GM12878 (cell line): ENCODE data around the gene GOLGA6L26. TPM values are rescaled to one million over a fixed set of nuclear protein-coding genes. Genes with fewer than 3 reads are reported as not detected.
"Not testable (repeated sequence)": the region's sequence is repeated elsewhere in the genome, so short reads cannot be mapped to it uniquely, and the experiment has no call there.

Experiments used
- ATAC-seq: fragments of 200-7000 bp; cut with Tn5 transposase; 3 replicates; pipeline ENCODE4 v1.9.1; 2020; ENCODE audit warnings: mild to moderate bottlenecking, moderate library complexity
- BruUV-seq: library from RNA; stranded (reverse); fragments of 400-500 nt; replicated peaks from 2 replicates; lab custom pipeline; 2021; lab: Mats Ljungman, UMichigan
- CTCF ChIA-PET: fragments of 300-600 bp; sonication (Branson Sonifier 250); formaldehyde crosslinking; extraction: SDS; loops from one replicate; lab custom pipeline; 2021; ENCODE audit warnings: inconsistent platforms; lab: Yijun Ruan, JAX
- POLR2A ChIA-PET: fragments of 350-600 bp; formaldehyde crosslinking; extraction: SDS; loops from one replicate; lab custom pipeline; 2021; ENCODE audit warnings: inconsistent platforms; lab: Charles Lee
- RAD21 ChIA-PET: fragments of 300-600 bp; sonication (Branson Sonifier 250); formaldehyde crosslinking; loops from one replicate; lab custom pipeline; 2023; ENCODE audit warnings: antibody characterized with exemption; ENCODE audit not compliant: unreplicated experiment; lab: Charles Lee
- SMC1A ChIA-PET: fragments of 300-600 bp; sonication (Branson Sonifier 250); formaldehyde crosslinking; loops from one replicate; lab custom pipeline; 2023; ENCODE audit not compliant: unreplicated experiment, uncharacterized antibody; lab: Charles Lee
- DNase-seq: peaks from one replicate; pipeline ENCODE4 v3.0.0-alpha.2; 2011; ENCODE audit warnings: low read depth, low spot score
- FAIRE-seq: peaks from 3 replicates; lab custom pipeline; 2011; peaks lifted over from hg19 to GRCh38; lab: Jason Lieb, UNC
- H2AFZ ChIP-seq: 2 replicates; pipeline ENCODE4 v1.6.0; 2011; ENCODE audit warnings: low read depth, low read length, control low read depth; ENCODE audit not compliant: control insufficient read depth
- H3K27ac ChIP-seq: 2 replicates; pipeline ENCODE4 v1.5.1; 2011; ENCODE audit warnings: control low read depth; ENCODE audit not compliant: control insufficient read depth, insufficient read depth
- H3K27me3 ChIP-seq, 2 experiments: replicated peaks in 1 of 2; 2 replicates each; pipeline versions ENCODE4 v1.6.0 to v1.6.1; 2011; ENCODE audit warnings: low read length in 1 of 2; ENCODE audit not compliant: control insufficient read depth in 2 of 2, insufficient read depth in 2 of 2
- H3K36me3 ChIP-seq, 2 experiments: 2 replicates each; pipeline ENCODE4 v1.5.1; 2011; ENCODE audit warnings: low read length in 1 of 2; ENCODE audit not compliant: control insufficient read depth in 2 of 2, insufficient read depth in 2 of 2
- H3K4me1 ChIP-seq: 2 replicates; pipeline ENCODE4 v1.6.1; 2011; ENCODE audit warnings: mild to moderate bottlenecking, low read length, moderate library complexity, mixed read lengths; ENCODE audit not compliant: control insufficient read depth, insufficient read depth
- H3K4me2 ChIP-seq: 2 replicates; pipeline ENCODE4 v1.6.0; 2011; ENCODE audit warnings: control low read depth; ENCODE audit not compliant: control insufficient read depth, insufficient read depth
- H3K4me3 ChIP-seq: fragments of 200-600 bp; sonication (generic); 2 replicates; pipeline ENCODE4 v1.5.1; 2016
- H3K79me2 ChIP-seq: 2 replicates; pipeline ENCODE4 v1.6.0; 2011; ENCODE audit warnings: low read length; ENCODE audit not compliant: control insufficient read depth, insufficient read depth
- H3K9ac ChIP-seq: 2 replicates; pipeline ENCODE4 v1.8.0; 2011; ENCODE audit warnings: low read length, control low read depth, mixed read lengths; ENCODE audit not compliant: control insufficient read depth, insufficient read depth
- H3K9me3 ChIP-seq: replicated peaks from 3 replicates; pipeline ENCODE4 v1.5.1; 2011; ENCODE audit warnings: mild to moderate bottlenecking, low read length; ENCODE audit not compliant: control insufficient read depth, insufficient read depth
- H4K20me1 ChIP-seq: 2 replicates; pipeline ENCODE4 v1.6.0; 2011; ENCODE audit not compliant: control insufficient read depth, insufficient read depth
- CHD4 ChIP-seq: fragments of 200-600 bp; sonication (generic); IDR thresholded peaks from 2 replicates; pipeline ENCODE4 v1.6.1; 2016; ENCODE audit warnings: mild to moderate bottlenecking
- PRDM15 ChIP-seq: fragments of 450-650 bp; formaldehyde crosslinking; IDR thresholded peaks from 2 replicates; pipeline ENCODE4 v1.4.0; 2020; ENCODE audit warnings: mild to moderate bottlenecking, moderate library complexity
- ZNF217 ChIP-seq: fragments of 450-650 bp; IDR thresholded peaks from 2 replicates; pipeline ENCODE4 v1.6.1; 2017; ENCODE audit warnings: antibody characterized with exemption, mild to moderate bottlenecking
- ZNF622 ChIP-seq: fragments of 450-650 bp; IDR thresholded peaks from 2 replicates; pipeline ENCODE4 v1.6.1; 2017; ENCODE audit warnings: mild to moderate bottlenecking, inconsistent platforms
- ZNF687 ChIP-seq: fragments of 450-650 bp; IDR thresholded peaks from 2 replicates; pipeline ENCODE4 v1.6.1; 2017; ENCODE audit warnings: mild to moderate bottlenecking, moderate library complexity
- WGBS: methylation state at CpG from one replicate; pipeline ENCODE4 v1.1.6; 2016; ENCODE audit warnings: low lambda C conversion rate; ENCODE audit not compliant: insufficient replicate concordance, insufficient coverage; ENCODE audit errors: missing lambda C conversion rate; 5-methylcytosine and 5-hydroxymethylcytosine counted together
- in situ Hi-C: fragments of 300-500 bp; cut with MboI; formaldehyde crosslinking; loops from 9 replicates; pipeline ENCODE4 v1.14.3; 2018; ENCODE audit warnings: mixed read lengths
- intact Hi-C: fragments of 100-400 bp; cut with micrococcal nuclease; formaldehyde crosslinking; loops from one replicate; pipeline ENCODE4 v1.14.2; 2022; ENCODE audit not compliant: unreplicated experiment
- polyA plus RNA-seq, 11 experiments: library from polyadenylated mRNA; depleted of rRNA in 4 of 11; unstranded in 6 of 11; stranded (reverse) in 5 of 11; fragments of >200 nt; fragmentation: Nextera tagmentation in 4 of 11; fragmentation: Illumina TruSeq in 1 of 11; extraction: Ambion mirVana in 4 of 11; extraction: Trizol in 1 of 11; gene quantifications; 1 replicate in 1 of 11; 2 replicates in 10 of 11; pipeline versions ENCODE4 v1.2.1 to v1.2.3, GENCODE V29; 2011 to 2016; ENCODE audit warnings: inconsistent platforms in 2 of 11, missing spikeins in 2 of 11, low read depth in 1 of 11
- total RNA-seq, 4 experiments: library from RNA; depleted of rRNA in 3 of 4; stranded (reverse); fragments of >200 nt in 3 of 4; fragmentation: Illumina TruSeq in 1 of 4; extraction: Trizol in 1 of 4; gene quantifications; 2 replicates each; pipeline versions ENCODE4 v1.2.1 to v1.2.3, GENCODE V29; 2013 to 2021

GOLGA6L26 gene
- total and polyA plus RNA-seq, 10 of the 15 experiments (the other 5 are each of a cell fraction or from before 2014, with no cell fraction given), result not detected

GRCh38 chr15:23370578-23370977, 36.6 kb upstream of the GOLGA6L26 start:
- no peak for DNase-seq
- no peak for ATAC-seq
- Histone ChIP-seq H2AFZ (no peak overlapping the region), H3K4me3 (no peak overlapping the region), H3K27me3 (no peaks in the 10 kb centered on the region), H3K79me2 (no peaks in the 10 kb centered on the region), H3K27ac (no peak overlapping the region), H3K4me1 (no peaks in the 10 kb centered on the region), H3K36me3 (no peaks in the 10 kb centered on the region), H3K4me2 (no peak overlapping the region), H4K20me1 (no peaks in the 10 kb centered on the region), H3K9ac (no peak overlapping the region), H3K9me3 (no peaks in the 10 kb centered on the region)
- no TSS peak for BruUV-seq
- RAD21 ChIA-PET, result no interaction called here
- SMC1A ChIA-PET, result no interaction called here
- FAIRE-seq, result no peak
- TF ChIP-seq CHD4 (no peak), ZNF217 (no peak), ZNF687 (no peak), ZNF622 (no peak), PRDM15 (CRISPR knock-in tag) (no peak)
- CTCF ChIA-PET, result no interaction called here
- POLR2A ChIA-PET, result no interaction called here
- WGBS, result 47% methylated on average over 2 of the region's 2 CpGs
- intact Hi-C loops (no loop called here), in situ Hi-C loops (no loop called here)

GRCh38 chr15:23364261-23364660, 30.3 kb upstream of the GOLGA6L26 start:
- POLR2A ChIA-PET, H3K9me3 ChIP-seq, H3K9ac ChIP-seq, H3K27ac ChIP-seq, H3K27me3 ChIP-seq, H3K36me3 ChIP-seq, H3K4me1 ChIP-seq, CTCF ChIA-PET, H3K79me2 ChIP-seq, DNase-seq, H3K4me2 ChIP-seq, H3K4me3 ChIP-seq, intact Hi-C loops, ATAC-seq, FAIRE-seq, BruUV-seq, H4K20me1 ChIP-seq, in situ Hi-C loops, SMC1A ChIA-PET, H2AFZ ChIP-seq, RAD21 ChIA-PET: not testable (repeated sequence)
- 13% methylated on average over 4 of the region's 9 CpGs for WGBS
